GM19099 (cell line): ENCODE measurements around the gene NINL.

Experiments used
- POLR2A ChIP-seq: IDR thresholded peaks from 3 replicates; pipeline ENCODE4 v1.6.1; 2011; ENCODE audit warnings: low read depth; ENCODE audit not compliant: insufficient read length; ENCODE audit errors: extremely low read depth

The NINL gene

GRCh38 chr20:25567286-25567685 is 18.0 kb downstream of the NINL start:
- no peak for TF ChIP-seq POLR2A

- TF ChIP-seq POLR2A, result no peak
These were observed 18.5 kb downstream of the NINL start for GRCh38 chr20:25566821-25567220.

- TF ChIP-seq POLR2A, result no peak
These were observed 19.7 kb downstream of the NINL start for GRCh38 chr20:25565578-25566157.

GRCh38 chr20:25563876-25564275 is 21.5 kb downstream of the NINL start:
- TF ChIP-seq POLR2A, result no peak

- TF ChIP-seq POLR2A, result no peak
These were observed 22.0 kb downstream of the NINL start for GRCh38 chr20:25563362-25563761.

- no peak for TF ChIP-seq POLR2A
These were observed 31.5 kb downstream of the NINL start for GRCh38 chr20:25553819-25554296.

- no peak for TF ChIP-seq POLR2A
These were observed 32.4 kb downstream of the NINL start for GRCh38 chr20:25552977-25553376.

GRCh38 chr20:25551413-25552215 is 33.7 kb downstream of the NINL start:
- TF ChIP-seq POLR2A, result no peak

GRCh38 chr20:25549843-25550477 is 35.4 kb downstream of the NINL start:
- TF ChIP-seq POLR2A, result no peak

- TF ChIP-seq POLR2A, result no peak
These were observed 36.1 kb downstream of the NINL start for GRCh38 chr20:25549172-25549773.

GRCh38 chr20:25548613-25549086 is 36.7 kb downstream of the NINL start:
- TF ChIP-seq POLR2A, result no peak

- TF ChIP-seq POLR2A, result no peak
These were observed 37.3 kb downstream of the NINL start for GRCh38 chr20:25547999-25548398.

- no peak for TF ChIP-seq POLR2A
These were observed 38.3 kb downstream of the NINL start for GRCh38 chr20:25547063-25547462.

GRCh38 chr20:25546048-25546447 is 39.3 kb downstream of the NINL start:
- no peak for TF ChIP-seq POLR2A

- no peak for TF ChIP-seq POLR2A
These were observed 40.2 kb downstream of the NINL start for GRCh38 chr20:25545171-25545570.

- no peak for TF ChIP-seq POLR2A
These were observed 40.6 kb downstream of the NINL start for GRCh38 chr20:25544734-25545133.

GRCh38 chr20:25544311-25544710 is 41.0 kb downstream of the NINL start:
- no peak for TF ChIP-seq POLR2A
